HepG2 (cell line): ENCODE measurements around the gene LMAN2L. TPM values are rescaled to one million over a fixed set of nuclear protein-coding genes. Genes with fewer than 3 reads are reported as not detected.

Experiments used
- DR1 ChIP-seq: sonication (generic); formaldehyde crosslinking; IDR thresholded peaks from 2 replicates; pipeline ENCODE4 v1.8.0; 2021; ENCODE audit warnings: mild to moderate bottlenecking, missing genetic modification reagents, inconsistent platforms
- HNRNPLL ChIP-seq: fragments of 200-400 bp; formaldehyde crosslinking; IDR thresholded peaks from 2 replicates; pipeline ENCODE4 v1.6.1; 2017; ENCODE audit warnings: mild to moderate bottlenecking, low read depth, low read length; ENCODE audit not compliant: poor library complexity, severe bottlenecking
- JUNB ChIP-seq: sonication (generic); formaldehyde crosslinking; IDR thresholded peaks from 2 replicates; pipeline ENCODE4 v1.8.0; 2022; ENCODE audit warnings: missing genetic modification reagents, mild to moderate bottlenecking, borderline replicate concordance
- POLR2A ChIP-seq, 2 experiments: IDR thresholded peaks; 2 replicates each; pipeline ENCODE4 v1.6.1; 2011; ENCODE audit warnings: low read depth in 2 of 2, low read length in 2 of 2, mild to moderate bottlenecking in 1 of 2, moderate library complexity in 1 of 2; ENCODE audit not compliant: insufficient read depth in 1 of 2
- POLR2AphosphoS2 ChIP-seq: IDR thresholded peaks from 2 replicates; pipeline ENCODE4 v1.6.1; 2011; ENCODE audit warnings: low read depth, low read length, improper control_type of control experiment
- RARA ChIP-seq: IDR thresholded peaks from 2 replicates; pipeline ENCODE4 v1.6.1; 2016; ENCODE audit warnings: missing genetic modification reagents, missing compliant biosample characterization
- SMAD9 ChIP-seq: sonication (generic); formaldehyde crosslinking; IDR thresholded peaks from 2 replicates; pipeline ENCODE4 v1.5.1; 2020; ENCODE audit warnings: mild to moderate bottlenecking, missing genetic modification reagents
- SNAPC2 ChIP-seq: sonication (generic); formaldehyde crosslinking; IDR thresholded peaks from 2 replicates; pipeline ENCODE4 v1.8.1; 2022; ENCODE audit warnings: mild to moderate bottlenecking, missing genetic modification reagents
- SOX6 ChIP-seq, 2 experiments: fragments of 450-650 bp in 1 of 2; sonication (generic) in 1 of 2; formaldehyde crosslinking in 1 of 2; IDR thresholded peaks; 2 replicates each; pipeline versions ENCODE4 v1.4.0 to v1.6.1; 2017 to 2020; ENCODE audit warnings: antibody characterized with exemption in 1 of 2, mild to moderate bottlenecking in 1 of 2, missing genetic modification reagents in 1 of 2
- TEAD2 ChIP-seq: sonication (generic); formaldehyde crosslinking; IDR thresholded peaks from 2 replicates; pipeline ENCODE4 v1.9.0; 2021; ENCODE audit warnings: missing genetic modification reagents
- ZBTB3 ChIP-seq: sonication (generic); formaldehyde crosslinking; IDR thresholded peaks from 2 replicates; pipeline ENCODE4 v1.4.0; 2020; ENCODE audit warnings: low read depth, mild to moderate bottlenecking, moderate library complexity, missing genetic modification reagents, borderline replicate concordance
- ZNF484 ChIP-seq: sonication (generic); formaldehyde crosslinking; IDR thresholded peaks from 2 replicates; pipeline ENCODE4 v1.5.1; 2020; ENCODE audit warnings: mild to moderate bottlenecking, low read depth, missing genetic modification reagents, borderline replicate concordance
- ZNF605 ChIP-seq: sonication (generic); formaldehyde crosslinking; IDR thresholded peaks from 2 replicates; pipeline ENCODE4 v1.8.0; 2022; ENCODE audit warnings: mild to moderate bottlenecking, missing genetic modification reagents
- polyA plus RNA-seq, 8 experiments: library from polyadenylated mRNA; depleted of rRNA in 3 of 8; stranded (reverse) in 7 of 8; unstranded in 1 of 8; fragments of >200 nt; fragmentation: Illumina TruSeq in 4 of 8; extraction: Trizol in 4 of 8; gene quantifications; 2 replicates each; pipeline versions ENCODE4 v1.2.1 to v1.2.3, GENCODE V29; 2011 to 2016; ENCODE audit warnings: low read depth in 4 of 8, missing spikeins in 1 of 8, mixed read lengths in 1 of 8; ENCODE audit not compliant: insufficient read depth in 1 of 8
- total RNA-seq, 5 experiments: library from RNA; depleted of rRNA; stranded (reverse); fragments of >200 nt; fragmentation: Illumina TruSeq; extraction: Trizol; gene quantifications; 2 replicates each; pipeline ENCODE4 v1.2.3, GENCODE V29; 2016; ENCODE audit warnings: low read depth in 1 of 5
- TF ChIP-seq, protein P1 (sequence below): sonication (generic); formaldehyde crosslinking; IDR thresholded peaks from 2 replicates; pipeline ENCODE4 v1.4.0; 2020; ENCODE audit warnings: missing genetic modification reagents
- TF ChIP-seq, protein P2 (sequence below): sonication (generic); IDR thresholded peaks from 2 replicates; pipeline ENCODE4 v1.6.1; 2016; ENCODE audit warnings: low read depth, borderline replicate concordance
- TF ChIP-seq, protein P3 (sequence below): sonication (generic); formaldehyde crosslinking; IDR thresholded peaks from 2 replicates; pipeline ENCODE4 v1.4.0; 2020; ENCODE audit warnings: mild to moderate bottlenecking, missing genetic modification reagents
- TF ChIP-seq, protein P4 (sequence below): sonication (generic); formaldehyde crosslinking; IDR thresholded peaks from 2 replicates; pipeline ENCODE4 v1.8.1; 2023; ENCODE audit warnings: missing genetic modification reagents, mild to moderate bottlenecking, borderline replicate concordance
- TF ChIP-seq, protein P5 (sequence below): sonication (generic); formaldehyde crosslinking; IDR thresholded peaks from 2 replicates; pipeline ENCODE4 v1.4.0; 2020; ENCODE audit warnings: missing genetic modification reagents, mild to moderate bottlenecking, borderline replicate concordance

LMAN2L gene
- total and polyA plus RNA-seq, 2 of the 13 experiments (the other 11 are each of a cell fraction or from before 2014, with no cell fraction given), result 39.1 to 57.9 TPM

DNA sequence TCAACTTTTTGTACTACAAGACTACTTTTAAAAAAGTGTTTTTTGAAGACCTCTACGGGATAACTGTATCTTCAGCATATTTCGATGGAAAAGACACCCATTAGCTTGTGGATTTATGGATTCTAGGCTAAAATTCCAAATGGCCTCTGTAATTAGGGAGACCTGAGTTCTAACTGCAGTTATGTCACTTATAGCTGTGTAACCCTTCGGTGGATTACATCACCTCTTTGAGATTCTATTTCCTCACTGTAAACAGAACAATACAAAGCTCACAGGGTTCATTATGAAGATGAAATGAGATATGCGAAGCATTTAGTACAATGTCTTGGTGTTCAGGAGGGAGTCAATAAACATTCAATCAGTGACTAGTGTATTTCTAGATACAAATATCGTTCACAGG is 24.2 kb downstream of the LMAN2L start (continued):
- TF ChIP-seq ZNF605 (CRISPR knock-in tag) (no peak), ZNF484 (no peak), SNAPC2 (CRISPR knock-in tag) (no peak), SMAD9 (CRISPR knock-in tag) (no peak), RARA (CRISPR knock-in tag) (peak; percentile 80), ZBTB3 (CRISPR knock-in tag) (no peak), POLR2AphosphoS2 (no peak), HNRNPLL (no peak), JUNB (CRISPR knock-in tag) (no peak), TEAD2 (no peak), POLR2A (IDR thresholded peaks at IDR 0.05; ENCODE audit: insufficient read depth in 1 of 2, low read depth in 2 of 2, low read length in 2 of 2) (no peak), DR1 (CRISPR knock-in tag) (no peak), SOX6 (IDR thresholded peaks at IDR 0.05) (no peak), SOX6 (CRISPR knock-in tag; IDR thresholded peaks at IDR 0.05) (peak; percentile 82)
- TF ChIP-seq, protein P1, sequence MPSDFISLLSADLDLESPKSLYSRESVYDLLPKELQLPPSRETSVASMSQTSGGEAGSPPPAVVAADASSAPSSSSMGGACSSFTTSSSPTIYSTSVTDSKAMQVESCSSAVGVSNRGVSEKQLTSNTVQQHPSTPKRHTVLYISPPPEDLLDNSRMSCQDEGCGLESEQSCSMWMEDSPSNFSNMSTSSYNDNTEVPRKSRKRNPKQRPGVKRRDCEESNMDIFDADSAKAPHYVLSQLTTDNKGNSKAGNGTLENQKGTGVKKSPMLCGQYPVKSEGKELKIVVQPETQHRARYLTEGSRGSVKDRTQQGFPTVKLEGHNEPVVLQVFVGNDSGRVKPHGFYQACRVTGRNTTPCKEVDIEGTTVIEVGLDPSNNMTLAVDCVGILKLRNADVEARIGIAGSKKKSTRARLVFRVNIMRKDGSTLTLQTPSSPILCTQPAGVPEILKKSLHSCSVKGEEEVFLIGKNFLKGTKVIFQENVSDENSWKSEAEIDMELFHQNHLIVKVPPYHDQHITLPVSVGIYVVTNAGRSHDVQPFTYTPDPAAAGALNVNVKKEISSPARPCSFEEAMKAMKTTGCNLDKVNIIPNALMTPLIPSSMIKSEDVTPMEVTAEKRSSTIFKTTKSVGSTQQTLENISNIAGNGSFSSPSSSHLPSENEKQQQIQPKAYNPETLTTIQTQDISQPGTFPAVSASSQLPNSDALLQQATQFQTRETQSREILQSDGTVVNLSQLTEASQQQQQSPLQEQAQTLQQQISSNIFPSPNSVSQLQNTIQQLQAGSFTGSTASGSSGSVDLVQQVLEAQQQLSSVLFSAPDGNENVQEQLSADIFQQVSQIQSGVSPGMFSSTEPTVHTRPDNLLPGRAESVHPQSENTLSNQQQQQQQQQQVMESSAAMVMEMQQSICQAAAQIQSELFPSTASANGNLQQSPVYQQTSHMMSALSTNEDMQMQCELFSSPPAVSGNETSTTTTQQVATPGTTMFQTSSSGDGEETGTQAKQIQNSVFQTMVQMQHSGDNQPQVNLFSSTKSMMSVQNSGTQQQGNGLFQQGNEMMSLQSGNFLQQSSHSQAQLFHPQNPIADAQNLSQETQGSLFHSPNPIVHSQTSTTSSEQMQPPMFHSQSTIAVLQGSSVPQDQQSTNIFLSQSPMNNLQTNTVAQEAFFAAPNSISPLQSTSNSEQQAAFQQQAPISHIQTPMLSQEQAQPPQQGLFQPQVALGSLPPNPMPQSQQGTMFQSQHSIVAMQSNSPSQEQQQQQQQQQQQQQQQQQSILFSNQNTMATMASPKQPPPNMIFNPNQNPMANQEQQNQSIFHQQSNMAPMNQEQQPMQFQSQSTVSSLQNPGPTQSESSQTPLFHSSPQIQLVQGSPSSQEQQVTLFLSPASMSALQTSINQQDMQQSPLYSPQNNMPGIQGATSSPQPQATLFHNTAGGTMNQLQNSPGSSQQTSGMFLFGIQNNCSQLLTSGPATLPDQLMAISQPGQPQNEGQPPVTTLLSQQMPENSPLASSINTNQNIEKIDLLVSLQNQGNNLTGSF (CRISPR knock-in tag), result no peak
- TF ChIP-seq, protein P2, sequence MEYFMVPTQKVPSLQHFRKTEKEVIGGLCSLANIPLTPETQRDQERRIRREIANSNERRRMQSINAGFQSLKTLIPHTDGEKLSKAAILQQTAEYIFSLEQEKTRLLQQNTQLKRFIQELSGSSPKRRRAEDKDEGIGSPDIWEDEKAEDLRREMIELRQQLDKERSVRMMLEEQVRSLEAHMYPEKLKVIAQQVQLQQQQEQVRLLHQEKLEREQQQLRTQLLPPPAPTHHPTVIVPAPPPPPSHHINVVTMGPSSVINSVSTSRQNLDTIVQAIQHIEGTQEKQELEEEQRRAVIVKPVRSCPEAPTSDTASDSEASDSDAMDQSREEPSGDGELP, result no peak
- TF ChIP-seq, protein P3, sequence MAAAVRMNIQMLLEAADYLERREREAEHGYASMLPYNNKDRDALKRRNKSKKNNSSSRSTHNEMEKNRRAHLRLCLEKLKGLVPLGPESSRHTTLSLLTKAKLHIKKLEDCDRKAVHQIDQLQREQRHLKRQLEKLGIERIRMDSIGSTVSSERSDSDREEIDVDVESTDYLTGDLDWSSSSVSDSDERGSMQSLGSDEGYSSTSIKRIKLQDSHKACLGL, result no peak
- TF ChIP-seq, protein P4, sequence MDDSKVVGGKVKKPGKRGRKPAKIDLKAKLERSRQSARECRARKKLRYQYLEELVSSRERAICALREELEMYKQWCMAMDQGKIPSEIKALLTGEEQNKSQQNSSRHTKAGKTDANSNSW (CRISPR knock-in tag), result no peak
- TF ChIP-seq, protein P5, sequence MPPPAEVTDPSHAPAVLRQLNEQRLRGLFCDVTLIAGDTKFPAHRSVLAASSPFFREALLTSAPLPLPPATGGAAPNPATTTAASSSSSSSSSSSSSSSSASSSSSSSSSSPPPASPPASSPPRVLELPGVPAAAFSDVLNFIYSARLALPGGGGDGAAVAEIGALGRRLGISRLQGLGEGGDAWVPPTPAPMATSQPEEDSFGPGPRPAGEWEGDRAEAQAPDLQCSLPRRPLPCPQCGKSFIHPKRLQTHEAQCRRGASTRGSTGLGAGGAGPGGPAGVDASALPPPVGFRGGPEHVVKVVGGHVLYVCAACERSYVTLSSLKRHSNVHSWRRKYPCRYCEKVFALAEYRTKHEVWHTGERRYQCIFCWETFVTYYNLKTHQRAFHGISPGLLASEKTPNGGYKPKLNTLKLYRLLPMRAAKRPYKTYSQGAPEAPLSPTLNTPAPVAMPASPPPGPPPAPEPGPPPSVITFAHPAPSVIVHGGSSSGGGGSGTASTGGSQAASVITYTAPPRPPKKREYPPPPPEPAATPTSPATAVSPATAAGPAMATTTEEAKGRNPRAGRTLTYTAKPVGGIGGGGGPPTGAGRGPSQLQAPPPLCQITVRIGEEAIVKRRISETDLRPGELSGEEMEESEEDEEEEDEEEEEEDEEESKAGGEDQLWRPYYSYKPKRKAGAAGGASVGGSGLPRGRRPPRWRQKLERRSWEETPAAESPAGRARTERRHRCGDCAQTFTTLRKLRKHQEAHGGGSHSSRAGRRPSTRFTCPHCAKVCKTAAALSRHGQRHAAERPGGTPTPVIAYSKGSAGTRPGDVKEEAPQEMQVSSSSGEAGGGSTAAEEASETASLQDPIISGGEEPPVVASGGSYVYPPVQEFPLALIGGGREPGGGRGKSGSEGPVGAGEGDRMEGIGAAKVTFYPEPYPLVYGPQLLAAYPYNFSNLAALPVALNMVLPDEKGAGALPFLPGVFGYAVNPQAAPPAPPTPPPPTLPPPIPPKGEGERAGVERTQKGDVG (CRISPR knock-in tag), result no peak
